HepG2 (cell line): ENCODE measurements around the gene MAP3K19. TPM values are rescaled to one million over a fixed set of nuclear protein-coding genes. Genes with fewer than 3 reads are reported as not detected.
A peak's percentile ranks its signal among the peaks of the same experiment; 100 is the strongest.

ENCODE experiments used
- AGO1 ChIP-seq: fragments of 200-400 bp; formaldehyde crosslinking; IDR thresholded peaks from 2 replicates; pipeline ENCODE4 v1.6.1; 2017; ENCODE audit warnings: mild to moderate bottlenecking, low read depth, low read length, moderate library complexity; ENCODE audit not compliant: poor library complexity, severe bottlenecking
- ATM ChIP-seq: fragments of 450-650 bp; IDR thresholded peaks from 2 replicates; pipeline ENCODE4 v1.7.1; 2017; ENCODE audit warnings: mild to moderate bottlenecking, borderline replicate concordance
- GATAD2A ChIP-seq: IDR thresholded peaks from 2 replicates; pipeline ENCODE4 v1.6.1; 2016
- HCFC1 ChIP-seq: fragments of 150-350 bp; IDR thresholded peaks from 2 replicates; pipeline ENCODE4 v1.6.1; 2014; ENCODE audit warnings: low read depth, low read length
- JUNB ChIP-seq: sonication (generic); formaldehyde crosslinking; IDR thresholded peaks from 2 replicates; pipeline ENCODE4 v1.8.0; 2022; ENCODE audit warnings: missing genetic modification reagents, mild to moderate bottlenecking, borderline replicate concordance
- MBD4 ChIP-seq: IDR thresholded peaks from 2 replicates; pipeline ENCODE4 v1.6.1; 2012; ENCODE audit warnings: low read length, inconsistent platforms, borderline replicate concordance
- RBAK ChIP-seq: sonication (generic); formaldehyde crosslinking; IDR thresholded peaks from 2 replicates; pipeline ENCODE4 v1.5.1; 2020; ENCODE audit warnings: mild to moderate bottlenecking, missing genetic modification reagents
- STAT5B ChIP-seq: sonication (generic); formaldehyde crosslinking; IDR thresholded peaks from 2 replicates; pipeline ENCODE4 v1.4.0; 2020; ENCODE audit warnings: missing genetic modification reagents
- TBX3 ChIP-seq: fragments of 450-650 bp; IDR thresholded peaks from 2 replicates; pipeline ENCODE4 v1.6.1; 2017; ENCODE audit warnings: antibody characterized with exemption, mild to moderate bottlenecking, inconsistent platforms, borderline replicate concordance
- TCF12 ChIP-seq, 2 experiments: fragments of 450-650 bp in 1 of 2; sonication (generic) in 1 of 2; formaldehyde crosslinking in 1 of 2; IDR thresholded peaks; 2 replicates each; pipeline versions ENCODE4 v1.6.1 to v1.8.0; 2017 to 2022; ENCODE audit warnings: antibody characterized with exemption in 1 of 2, mild to moderate bottlenecking in 1 of 2, missing genetic modification reagents in 1 of 2, moderate library complexity in 1 of 2
- ZNF12 ChIP-seq: sonication (generic); formaldehyde crosslinking; IDR thresholded peaks from 2 replicates; pipeline ENCODE4 v1.5.0; 2020; ENCODE audit warnings: missing genetic modification reagents
- ZNF530 ChIP-seq: sonication (generic); formaldehyde crosslinking; IDR thresholded peaks from 2 replicates; pipeline ENCODE4 v1.5.0; 2020; ENCODE audit warnings: low read depth, mild to moderate bottlenecking, missing genetic modification reagents
- ZNF562 ChIP-seq: sonication (generic); formaldehyde crosslinking; IDR thresholded peaks from 2 replicates; pipeline ENCODE4 v1.8.0; 2022; ENCODE audit warnings: missing genetic modification reagents, borderline replicate concordance
- ZNF616 ChIP-seq: sonication (generic); formaldehyde crosslinking; IDR thresholded peaks from 2 replicates; pipeline ENCODE4 v1.5.0; 2020; ENCODE audit warnings: low read depth, mild to moderate bottlenecking, missing genetic modification reagents
- ZNF766 ChIP-seq: sonication (generic); formaldehyde crosslinking; IDR thresholded peaks from 2 replicates; pipeline ENCODE4 v1.5.0; 2020; ENCODE audit warnings: missing genetic modification reagents, borderline replicate concordance
- polyA plus RNA-seq, 8 experiments: library from polyadenylated mRNA; depleted of rRNA in 3 of 8; stranded (reverse) in 7 of 8; unstranded in 1 of 8; fragments of >200 nt; fragmentation: Illumina TruSeq in 4 of 8; extraction: Trizol in 4 of 8; gene quantifications; 2 replicates each; pipeline versions ENCODE4 v1.2.1 to v1.2.3, GENCODE V29; 2011 to 2016; ENCODE audit warnings: low read depth in 4 of 8, missing spikeins in 1 of 8, mixed read lengths in 1 of 8; ENCODE audit not compliant: insufficient read depth in 1 of 8
- total RNA-seq, 5 experiments: library from RNA; depleted of rRNA; stranded (reverse); fragments of >200 nt; fragmentation: Illumina TruSeq; extraction: Trizol; gene quantifications; 2 replicates each; pipeline ENCODE4 v1.2.3, GENCODE V29; 2016; ENCODE audit warnings: low read depth in 1 of 5
- TF ChIP-seq, protein P1 (sequence below): IDR thresholded peaks from 2 replicates; pipeline ENCODE4 v1.6.1; 2016; ENCODE audit warnings: missing compliant biosample characterization, missing genetic modification reagents, borderline replicate concordance
- TF ChIP-seq, protein P2 (sequence below): sonication (generic); formaldehyde crosslinking; conservative IDR thresholded peaks from 2 replicates; pipeline ENCODE4 v1.4.0; 2020; ENCODE audit warnings: missing genetic modification reagents
- TF ChIP-seq, protein P3 (sequence below): sonication (generic); formaldehyde crosslinking; IDR thresholded peaks from 2 replicates; pipeline ENCODE4 v1.4.0; 2020; ENCODE audit warnings: missing genetic modification reagents, mild to moderate bottlenecking, borderline replicate concordance
- TF ChIP-seq, protein P4 (sequence below): sonication (generic); formaldehyde crosslinking; IDR thresholded peaks from 2 replicates; pipeline ENCODE4 v1.5.0; 2020; ENCODE audit warnings: mild to moderate bottlenecking, missing genetic modification reagents

Gene MAP3K19
- total and polyA plus RNA-seq, 2 of the 13 experiments (the other 11 are each of a cell fraction or from before 2014, with no cell fraction given), result not detected

DNA sequence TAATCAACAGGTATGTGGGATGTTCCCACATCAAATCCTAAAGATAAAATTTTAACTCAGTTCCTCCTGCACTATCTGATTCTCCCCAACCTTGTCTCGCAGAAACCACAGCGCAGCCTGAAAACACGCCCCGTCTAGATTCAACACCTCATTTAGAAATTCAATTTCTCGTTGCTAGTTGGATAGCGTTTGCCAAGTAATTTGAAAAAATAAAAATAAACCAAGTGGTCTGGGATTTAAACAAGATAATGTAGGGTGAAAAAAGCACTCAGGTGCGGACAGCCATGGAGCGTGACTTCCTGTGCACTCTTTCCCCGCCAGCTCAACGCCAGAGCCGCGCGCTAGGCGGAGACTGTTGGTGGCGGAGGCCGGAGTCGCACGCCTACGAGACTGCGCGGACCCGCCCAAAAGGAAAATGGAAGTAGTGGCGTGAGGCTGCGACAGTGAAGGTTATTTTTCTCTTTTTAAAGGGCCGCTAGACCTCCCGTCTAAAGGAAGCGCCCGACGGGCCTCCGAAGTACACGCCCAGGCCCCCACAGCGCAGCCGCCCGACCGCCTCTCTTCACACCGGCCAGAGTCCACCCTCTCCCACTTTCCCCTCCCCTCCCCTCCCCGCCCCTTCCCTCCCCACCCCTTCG lies 129.2 kb downstream of the MAP3K19 start (continued):
- TF ChIP-seq TBX3 (no peak), HCFC1 (no peak), ZNF562 (CRISPR knock-in tag) (no peak), RBAK (CRISPR knock-in tag) (peak; percentile 30; the same call in 1 of the 2 replicates), ATM (no peak), GATAD2A (CRISPR knock-in tag) (0 out of 2 replicates have a peak, but pooled peaks have one; percentile 33), MBD4 (no peak), STAT5B (CRISPR knock-in tag) (no peak), TCF12 (IDR thresholded peaks at IDR 0.05) (no peak), TCF12 (CRISPR knock-in tag; IDR thresholded peaks at IDR 0.05) (0 out of 2 replicates have a peak, but pooled peaks have one; percentile 44), ZNF766 (CRISPR knock-in tag) (peak; percentile 55; the same call in 1 of the 2 replicates), ZNF530 (no peak), JUNB (no peak), ZNF12 (0 out of 2 replicates have a peak, but pooled peaks have one; percentile 37), AGO1 (no peak), ZNF616 (CRISPR knock-in tag) (no peak)
- TF ChIP-seq, protein P1, sequence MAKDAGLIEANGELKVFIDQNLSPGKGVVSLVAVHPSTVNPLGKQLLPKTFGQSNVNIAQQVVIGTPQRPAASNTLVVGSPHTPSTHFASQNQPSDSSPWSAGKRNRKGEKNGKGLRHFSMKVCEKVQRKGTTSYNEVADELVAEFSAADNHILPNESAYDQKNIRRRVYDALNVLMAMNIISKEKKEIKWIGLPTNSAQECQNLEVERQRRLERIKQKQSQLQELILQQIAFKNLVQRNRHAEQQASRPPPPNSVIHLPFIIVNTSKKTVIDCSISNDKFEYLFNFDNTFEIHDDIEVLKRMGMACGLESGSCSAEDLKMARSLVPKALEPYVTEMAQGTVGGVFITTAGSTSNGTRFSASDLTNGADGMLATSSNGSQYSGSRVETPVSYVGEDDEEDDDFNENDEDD (CRISPR knock-in tag), result no peak
- TF ChIP-seq, protein P2, sequence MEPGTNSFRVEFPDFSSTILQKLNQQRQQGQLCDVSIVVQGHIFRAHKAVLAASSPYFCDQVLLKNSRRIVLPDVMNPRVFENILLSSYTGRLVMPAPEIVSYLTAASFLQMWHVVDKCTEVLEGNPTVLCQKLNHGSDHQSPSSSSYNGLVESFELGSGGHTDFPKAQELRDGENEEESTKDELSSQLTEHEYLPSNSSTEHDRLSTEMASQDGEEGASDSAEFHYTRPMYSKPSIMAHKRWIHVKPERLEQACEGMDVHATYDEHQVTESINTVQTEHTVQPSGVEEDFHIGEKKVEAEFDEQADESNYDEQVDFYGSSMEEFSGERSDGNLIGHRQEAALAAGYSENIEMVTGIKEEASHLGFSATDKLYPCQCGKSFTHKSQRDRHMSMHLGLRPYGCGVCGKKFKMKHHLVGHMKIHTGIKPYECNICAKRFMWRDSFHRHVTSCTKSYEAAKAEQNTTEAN (CRISPR knock-in tag), result peak; percentile 32; the same call in 1 of the 2 replicates
- TF ChIP-seq, protein P3, sequence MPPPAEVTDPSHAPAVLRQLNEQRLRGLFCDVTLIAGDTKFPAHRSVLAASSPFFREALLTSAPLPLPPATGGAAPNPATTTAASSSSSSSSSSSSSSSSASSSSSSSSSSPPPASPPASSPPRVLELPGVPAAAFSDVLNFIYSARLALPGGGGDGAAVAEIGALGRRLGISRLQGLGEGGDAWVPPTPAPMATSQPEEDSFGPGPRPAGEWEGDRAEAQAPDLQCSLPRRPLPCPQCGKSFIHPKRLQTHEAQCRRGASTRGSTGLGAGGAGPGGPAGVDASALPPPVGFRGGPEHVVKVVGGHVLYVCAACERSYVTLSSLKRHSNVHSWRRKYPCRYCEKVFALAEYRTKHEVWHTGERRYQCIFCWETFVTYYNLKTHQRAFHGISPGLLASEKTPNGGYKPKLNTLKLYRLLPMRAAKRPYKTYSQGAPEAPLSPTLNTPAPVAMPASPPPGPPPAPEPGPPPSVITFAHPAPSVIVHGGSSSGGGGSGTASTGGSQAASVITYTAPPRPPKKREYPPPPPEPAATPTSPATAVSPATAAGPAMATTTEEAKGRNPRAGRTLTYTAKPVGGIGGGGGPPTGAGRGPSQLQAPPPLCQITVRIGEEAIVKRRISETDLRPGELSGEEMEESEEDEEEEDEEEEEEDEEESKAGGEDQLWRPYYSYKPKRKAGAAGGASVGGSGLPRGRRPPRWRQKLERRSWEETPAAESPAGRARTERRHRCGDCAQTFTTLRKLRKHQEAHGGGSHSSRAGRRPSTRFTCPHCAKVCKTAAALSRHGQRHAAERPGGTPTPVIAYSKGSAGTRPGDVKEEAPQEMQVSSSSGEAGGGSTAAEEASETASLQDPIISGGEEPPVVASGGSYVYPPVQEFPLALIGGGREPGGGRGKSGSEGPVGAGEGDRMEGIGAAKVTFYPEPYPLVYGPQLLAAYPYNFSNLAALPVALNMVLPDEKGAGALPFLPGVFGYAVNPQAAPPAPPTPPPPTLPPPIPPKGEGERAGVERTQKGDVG (CRISPR knock-in tag), result no peak
- TF ChIP-seq, protein P4, sequence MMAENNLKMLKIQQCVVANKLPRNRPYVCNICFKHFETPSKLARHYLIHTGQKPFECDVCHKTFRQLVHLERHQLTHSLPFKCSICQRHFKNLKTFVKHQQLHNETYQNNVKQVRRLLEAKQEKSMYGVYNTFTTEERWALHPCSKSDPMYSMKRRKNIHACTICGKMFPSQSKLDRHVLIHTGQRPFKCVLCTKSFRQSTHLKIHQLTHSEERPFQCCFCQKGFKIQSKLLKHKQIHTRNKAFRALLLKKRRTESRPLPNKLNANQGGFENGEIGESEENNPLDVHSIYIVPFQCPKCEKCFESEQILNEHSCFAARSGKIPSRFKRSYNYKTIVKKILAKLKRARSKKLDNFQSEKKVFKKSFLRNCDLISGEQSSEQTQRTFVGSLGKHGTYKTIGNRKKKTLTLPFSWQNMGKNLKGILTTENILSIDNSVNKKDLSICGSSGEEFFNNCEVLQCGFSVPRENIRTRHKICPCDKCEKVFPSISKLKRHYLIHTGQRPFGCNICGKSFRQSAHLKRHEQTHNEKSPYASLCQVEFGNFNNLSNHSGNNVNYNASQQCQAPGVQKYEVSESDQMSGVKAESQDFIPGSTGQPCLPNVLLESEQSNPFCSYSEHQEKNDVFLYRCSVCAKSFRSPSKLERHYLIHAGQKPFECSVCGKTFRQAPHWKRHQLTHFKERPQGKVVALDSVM, result no peak
